ENCODE data around the gene LRCH1. TPM values are rescaled to one million over a fixed set of nuclear protein-coding genes. Genes with fewer than 3 reads are reported as not detected.

The LRCH1 gene
- total RNA-seq, 1 donor from 2014 or later: 28.0 TPM

GRCh38 chr13:46562581-46562980 lies 9.6 kb downstream of the LRCH1 start:
- no peak for DNase-seq

- peak; percentile 69 for DNase-seq
Observed at GRCh38 chr13:46565808-46566750, 13.1 kb downstream of the LRCH1 start.

- no peak for DNase-seq
Observed at GRCh38 chr13:46567671-46568070, 14.7 kb downstream of the LRCH1 start.

- peak; percentile 79 for DNase-seq
Observed at GRCh38 chr13:46569456-46569855, 16.5 kb downstream of the LRCH1 start.

- DNase-seq: no peak
Observed at GRCh38 chr13:46570273-46570672, 17.3 kb downstream of the LRCH1 start.

GRCh38 chr13:46571189-46571908 lies 18.4 kb downstream of the LRCH1 start:
- peak; percentile 91 for DNase-seq

- peak; percentile 93 for DNase-seq
Observed at GRCh38 chr13:46571909-46572595, 19.1 kb downstream of the LRCH1 start.

- no peak for DNase-seq
Observed at GRCh38 chr13:46572752-46573431, 19.9 kb downstream of the LRCH1 start.

GRCh38 chr13:46575301-46575771 lies 22.4 kb downstream of the LRCH1 start:
- DNase-seq: peak; percentile 77

GRCh38 chr13:46575818-46576221 lies 22.9 kb downstream of the LRCH1 start:
- DNase-seq: peak; percentile 77

- no peak for DNase-seq
Observed at GRCh38 chr13:46576762-46577161, 23.8 kb downstream of the LRCH1 start.

GRCh38 chr13:46577696-46578589 lies 25.0 kb downstream of the LRCH1 start:
- no peak for DNase-seq

GRCh38 chr13:46578590-46578975 lies 25.6 kb downstream of the LRCH1 start:
- no peak for DNase-seq

- DNase-seq: no peak
Observed at GRCh38 chr13:46580362-46580839, 27.4 kb downstream of the LRCH1 start.

- DNase-seq: no peak
Observed at GRCh38 chr13:46582190-46582589, 29.2 kb downstream of the LRCH1 start.

GRCh38 chr13:46586751-46587514 lies 34.0 kb downstream of the LRCH1 start:
- no peak for DNase-seq

- no peak for DNase-seq
Observed at GRCh38 chr13:46587807-46588418, 34.9 kb downstream of the LRCH1 start.

- DNase-seq: no peak
Observed at GRCh38 chr13:46592385-46592784, 39.4 kb downstream of the LRCH1 start.

- no peak for DNase-seq
Observed at GRCh38 chr13:46593398-46593797, 40.4 kb downstream of the LRCH1 start.

Measured in tongue (tissue), 2 donors.